HG03469 (cell line): ENCODE results near the gene PDE12.
"Not testable (repeated sequence)": the region's sequence is repeated elsewhere in the genome, so short reads cannot be mapped to it uniquely, and the experiment has no call there.

Source experiments
- ATAC-seq: cut with Tn5 transposase; IDR thresholded peaks from one replicate; pipeline ENCODE4 v1.9.1; 2021; ENCODE audit warnings: mild to moderate bottlenecking, moderate library complexity, moderate number of reproducible peaks; ENCODE audit not compliant: unreplicated experiment

PDE12 gene

DNA sequence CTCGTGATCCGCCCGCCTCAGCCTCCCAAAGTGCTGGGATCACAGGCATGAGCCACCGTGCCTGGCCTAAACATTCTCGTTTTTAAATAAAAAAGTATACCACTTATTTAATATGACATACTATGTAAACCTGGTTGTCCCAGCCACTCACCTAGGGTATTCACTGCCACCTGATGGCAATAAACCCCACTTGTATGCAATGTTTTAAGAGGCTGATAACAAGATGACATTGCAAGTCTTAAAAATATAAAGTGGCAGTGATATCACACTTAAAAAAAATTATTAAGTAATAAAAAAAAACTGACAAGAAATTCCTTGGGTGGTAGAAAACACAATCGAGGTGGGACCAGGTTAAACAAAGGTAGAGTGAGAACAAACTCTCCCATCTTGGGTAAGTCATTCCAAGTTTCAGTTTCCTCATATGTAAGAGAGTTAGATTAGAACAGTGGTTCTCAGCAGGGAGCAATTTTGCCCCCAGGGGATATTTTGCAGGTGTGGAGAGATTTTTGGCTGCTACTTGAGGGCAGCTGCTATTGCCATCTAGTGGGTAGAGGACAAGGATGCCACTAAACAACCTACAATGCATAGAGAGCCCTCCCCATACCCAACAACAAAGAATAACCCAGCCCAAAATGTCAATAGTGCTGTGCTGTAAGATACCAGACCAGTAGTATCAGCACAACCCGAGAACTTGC lies 26.5 kb downstream of the PDE12 start:
- ATAC-seq: no peak

DNA sequence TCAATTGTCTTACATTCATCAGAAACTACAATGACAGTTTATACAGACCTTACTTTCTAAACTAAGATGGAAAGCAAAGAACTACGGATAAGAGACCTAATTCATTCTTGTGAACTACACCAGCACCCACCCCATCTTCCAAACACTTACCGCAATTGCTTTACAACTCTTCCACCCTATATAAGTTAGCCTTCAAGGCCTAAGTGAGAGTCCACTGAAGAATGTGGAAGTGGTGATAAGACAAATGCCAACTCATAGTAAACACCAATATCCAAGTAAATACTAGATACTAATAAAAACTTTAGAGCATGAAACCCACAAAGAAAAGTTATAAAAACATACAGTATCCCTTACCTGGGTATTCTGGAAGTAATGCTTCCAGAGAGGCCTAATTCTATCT lies 27.5 kb downstream of the PDE12 start:
- ATAC-seq: no peak

DNA sequence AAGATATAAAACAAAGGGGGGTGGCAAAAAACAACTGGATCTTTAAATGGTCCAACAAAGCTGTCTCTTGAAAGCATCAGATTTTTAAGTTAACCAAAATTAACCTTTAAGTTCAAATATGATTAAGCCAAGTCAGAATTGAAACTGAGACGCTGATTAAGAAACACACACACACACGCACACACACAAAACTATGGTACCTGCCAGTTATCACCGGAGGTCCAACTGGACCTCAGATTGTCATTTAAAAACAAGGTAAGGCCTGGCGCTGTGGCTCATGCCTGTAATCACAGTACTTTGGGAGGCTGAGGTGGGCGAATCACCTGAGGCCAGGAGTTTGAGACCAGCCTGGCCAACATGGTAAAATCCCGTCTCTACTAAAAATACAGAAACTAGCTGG lies 30.7 kb downstream of the PDE12 start:
- ATAC-seq: no peak

DNA sequence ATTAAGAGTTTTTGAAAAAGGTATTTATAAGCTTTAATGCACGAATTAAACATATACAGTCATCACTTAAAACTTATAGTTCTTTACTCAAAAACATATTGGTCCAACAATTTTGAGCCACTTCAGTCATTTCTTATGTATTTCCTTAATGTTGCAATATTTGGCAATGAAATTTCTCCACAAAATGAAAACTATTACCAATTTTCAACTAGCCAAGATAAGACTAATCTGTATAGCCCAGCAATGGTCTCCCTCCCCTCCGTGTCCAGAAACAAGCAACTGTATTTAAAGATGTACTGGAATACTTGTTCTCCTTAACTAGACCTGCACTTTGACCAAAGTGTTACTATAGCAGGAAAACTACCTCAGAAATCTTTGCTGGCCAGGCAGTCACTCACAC lies 31.8 kb downstream of the PDE12 start:
- no peak for ATAC-seq

- no peak for ATAC-seq
These were observed 36.2 kb downstream of the PDE12 start for GRCh38 chr3:57592306-57592705.

GRCh38 chr3:57594144-57594543 lies 38.1 kb downstream of the PDE12 start:
- no peak for ATAC-seq

- ATAC-seq: no peak
These were observed 38.5 kb downstream of the PDE12 start for GRCh38 chr3:57594576-57594975.

- ATAC-seq: no peak
These were observed 40.5 kb downstream of the PDE12 start for GRCh38 chr3:57596495-57597126.

DNA sequence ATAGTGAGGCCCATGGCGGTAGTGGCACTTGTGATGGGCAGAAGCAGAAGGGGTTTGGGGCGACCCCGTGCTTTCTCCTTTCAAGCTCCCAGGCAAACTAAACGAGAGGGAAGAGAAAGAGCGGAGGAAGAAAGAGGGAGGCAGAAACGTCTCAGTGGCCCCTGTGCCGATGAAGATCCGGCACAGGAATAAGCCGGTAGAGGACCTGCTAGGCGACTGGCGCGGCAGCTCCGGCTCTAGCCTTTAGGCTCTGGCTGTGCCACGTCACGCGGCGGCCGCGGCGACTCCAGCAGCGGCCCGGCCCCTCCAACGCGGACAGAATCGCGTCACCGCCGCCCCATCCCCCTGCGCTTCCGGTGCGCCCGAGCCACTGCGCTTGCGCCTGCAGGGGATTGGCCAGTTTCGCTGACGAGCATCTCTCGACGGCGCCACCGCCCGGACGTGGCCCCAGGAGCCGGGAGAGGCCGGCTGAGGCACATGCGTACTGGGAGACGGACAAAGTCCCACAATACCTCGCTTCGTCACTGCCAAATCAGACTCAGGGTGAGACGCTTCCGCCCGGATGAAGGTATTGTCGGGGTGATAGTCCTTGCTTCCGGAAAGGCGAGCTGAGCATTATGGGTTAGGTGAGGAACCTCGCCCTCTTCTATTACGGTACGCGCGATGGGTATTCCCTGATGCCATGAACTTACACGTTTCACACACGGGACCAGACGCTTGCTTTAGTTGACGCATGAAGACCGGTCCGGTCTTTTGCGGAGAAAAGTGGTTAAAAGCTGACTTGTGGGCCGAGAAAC lies 41.3 kb downstream of the PDE12 start, which contains the start of gene ARF4:
Gene ARF4 (minus strand): TSS at position 218 of the 797 bp plus-strand sequence. CDS start 204 bp downstream, at position 14.
- ATAC-seq: peak; percentile 89

- no peak for ATAC-seq
These were observed 42.8 kb downstream of the PDE12 start for GRCh38 chr3:57598765-57599360.

DNA sequence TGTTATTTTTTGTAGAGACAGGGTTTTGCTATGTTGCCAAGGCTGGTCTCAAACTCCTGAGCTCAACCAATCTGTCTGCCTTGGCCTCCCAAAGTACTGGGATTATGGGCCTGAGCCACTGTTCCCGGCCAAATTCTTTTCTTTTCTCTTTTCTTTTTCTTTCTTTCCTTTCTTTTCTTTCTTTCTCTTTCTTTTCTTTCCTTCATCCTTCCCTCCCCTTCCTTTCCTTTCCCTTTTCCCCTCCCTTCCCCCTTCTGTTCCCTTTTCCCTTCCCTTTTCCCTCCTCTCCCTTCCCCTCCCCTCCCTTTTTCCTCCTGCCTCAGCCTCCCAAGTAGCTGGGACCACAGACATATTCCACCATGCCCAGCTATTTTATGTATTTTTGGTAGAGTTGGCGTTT lies 44.1 kb downstream of the PDE12 start:
- ATAC-seq: no peak

DNA sequence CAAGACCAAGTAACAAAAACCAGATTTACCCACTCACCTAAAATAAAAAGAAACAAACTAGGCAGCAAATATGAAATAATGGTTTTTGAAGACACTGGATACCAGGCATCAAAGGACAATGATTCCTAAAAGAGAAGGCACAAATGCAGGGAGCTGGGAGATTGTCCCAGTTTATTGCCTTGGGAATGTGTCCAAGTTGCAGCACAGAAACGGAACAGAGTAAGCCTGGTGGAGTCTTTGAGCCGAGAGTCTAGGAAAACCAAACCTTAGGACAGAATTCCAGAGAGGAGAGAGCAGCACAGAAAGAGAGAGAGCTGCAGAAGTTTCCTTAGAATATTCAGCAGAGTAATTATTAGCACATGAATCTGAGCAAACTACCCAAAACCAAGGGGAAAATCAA lies 48.9 kb downstream of the PDE12 start:
- ATAC-seq: no peak

- ATAC-seq: no peak
These were observed 49.6 kb downstream of the PDE12 start for GRCh38 chr3:57605683-57606082.

- not testable (repeated sequence) for ATAC-seq
These were observed 55.8 kb downstream of the PDE12 start for GRCh38 chr3:57611870-57612269.

DNA sequence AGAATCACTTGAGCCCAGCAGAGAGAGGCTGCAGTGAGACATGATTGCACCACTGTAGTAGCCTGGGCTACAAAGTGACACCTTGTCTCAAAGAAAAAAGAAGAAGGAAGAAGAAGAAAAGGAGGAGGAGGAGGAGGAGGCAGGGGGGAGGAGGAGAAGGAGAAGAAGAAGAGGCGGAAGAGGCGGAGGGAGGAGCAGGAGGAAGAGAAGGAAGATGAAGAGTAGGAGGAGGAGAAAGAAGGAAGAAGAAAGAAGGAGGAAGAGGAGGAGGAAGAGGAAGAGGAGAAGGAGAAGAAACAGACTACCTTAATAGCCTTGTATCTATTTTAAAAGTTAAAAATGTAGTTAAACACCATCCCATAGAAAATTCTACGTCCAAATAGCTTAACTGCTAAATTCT lies 60.2 kb downstream of the PDE12 start:
- ATAC-seq: no peak
